ENCODE results near the gene ENPP7.

- TF ChIP-seq CTCF (IDR thresholded peaks at IDR 0.05) (no peak), POLR2A (IDR thresholded peaks at IDR 0.05) (no peak), EP300 (IDR thresholded peaks at IDR 0.05) (no peak), POLR2AphosphoS5 (IDR thresholded peaks at IDR 0.05) (no peak)
Measured at GRCh38 chr17:79775632-79776031, 44.9 kb downstream of the ENPP7 start.

All from stomach (tissue), 4 donors.